HG02840 (cell line): ENCODE measurements around the gene CD6.

Source experiments
- ATAC-seq: cut with Tn5 transposase; IDR thresholded peaks from one replicate; pipeline ENCODE4 v1.9.1; 2021; ENCODE audit warnings: mild to moderate bottlenecking, moderate library complexity, moderate number of reproducible peaks; ENCODE audit not compliant: unreplicated experiment, low FRiP score

The CD6 gene, protein sequence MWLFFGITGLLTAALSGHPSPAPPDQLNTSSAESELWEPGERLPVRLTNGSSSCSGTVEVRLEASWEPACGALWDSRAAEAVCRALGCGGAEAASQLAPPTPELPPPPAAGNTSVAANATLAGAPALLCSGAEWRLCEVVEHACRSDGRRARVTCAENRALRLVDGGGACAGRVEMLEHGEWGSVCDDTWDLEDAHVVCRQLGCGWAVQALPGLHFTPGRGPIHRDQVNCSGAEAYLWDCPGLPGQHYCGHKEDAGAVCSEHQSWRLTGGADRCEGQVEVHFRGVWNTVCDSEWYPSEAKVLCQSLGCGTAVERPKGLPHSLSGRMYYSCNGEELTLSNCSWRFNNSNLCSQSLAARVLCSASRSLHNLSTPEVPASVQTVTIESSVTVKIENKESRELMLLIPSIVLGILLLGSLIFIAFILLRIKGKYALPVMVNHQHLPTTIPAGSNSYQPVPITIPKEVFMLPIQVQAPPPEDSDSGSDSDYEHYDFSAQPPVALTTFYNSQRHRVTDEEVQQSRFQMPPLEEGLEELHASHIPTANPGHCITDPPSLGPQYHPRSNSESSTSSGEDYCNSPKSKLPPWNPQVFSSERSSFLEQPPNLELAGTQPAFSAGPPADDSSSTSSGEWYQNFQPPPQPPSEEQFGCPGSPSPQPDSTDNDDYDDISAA

DNA sequence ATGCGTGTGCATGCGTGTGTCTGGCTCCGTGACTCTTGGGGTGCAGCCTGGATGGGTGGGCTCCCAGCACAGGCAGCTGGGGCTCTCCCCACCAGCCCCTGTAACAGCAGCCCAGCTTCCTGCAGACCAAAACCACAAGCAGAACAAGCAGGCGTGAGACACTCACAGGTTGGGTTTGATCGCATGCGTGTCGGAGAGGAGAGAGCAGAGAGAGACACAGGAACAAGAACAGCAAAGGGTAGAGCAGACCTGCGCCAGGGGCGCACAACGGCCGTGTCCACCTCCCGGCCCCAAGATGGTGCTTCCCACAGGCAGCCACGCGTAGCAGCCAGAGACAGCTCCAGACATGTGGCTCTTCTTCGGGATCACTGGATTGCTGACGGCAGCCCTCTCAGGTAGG is at the start of gene CD6:
Gene CD6 (plus strand): TSS at position 161 of the 400 bp plus-strand sequence. CDS start 186 bp downstream, at position 347.
- no peak for ATAC-seq

DNA sequence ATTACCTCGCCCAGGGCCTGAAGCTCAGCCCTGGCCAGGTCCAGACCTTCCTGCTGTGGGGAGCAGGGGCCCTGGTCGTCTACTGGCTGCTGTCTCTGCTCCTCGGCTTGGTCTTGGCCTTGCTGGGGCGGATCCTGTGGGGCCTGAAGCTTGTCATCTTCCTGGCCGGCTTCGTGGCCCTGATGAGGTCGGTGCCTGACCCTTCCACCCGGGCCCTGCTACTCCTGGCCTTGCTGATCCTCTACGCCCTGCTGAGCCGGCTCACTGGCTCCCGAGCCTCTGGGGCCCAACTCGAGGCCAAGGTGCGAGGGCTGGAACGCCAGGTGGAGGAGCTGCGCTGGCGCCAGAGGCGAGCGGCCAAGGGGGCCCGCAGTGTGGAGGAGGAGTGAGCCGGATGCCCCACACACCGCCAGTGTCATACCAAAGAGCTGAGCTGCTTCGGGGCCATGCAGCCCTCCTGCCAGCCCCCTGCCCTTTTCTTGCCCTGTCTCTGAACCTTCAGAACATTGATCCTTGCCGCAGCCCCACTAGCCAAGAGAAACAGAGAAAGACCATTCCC is 49.6 kb upstream of the CD6 start:
- no peak for ATAC-seq

- ATAC-seq, result no peak
Measured at GRCh38 chr11:60922906-60923305, 48.6 kb upstream of the CD6 start.

GRCh38 chr11:60923326-60923725 is 48.2 kb upstream of the CD6 start:
- ATAC-seq, result no peak

GRCh38 chr11:60923800-60924109 is 47.7 kb upstream of the CD6 start:
- no peak for ATAC-seq

DNA sequence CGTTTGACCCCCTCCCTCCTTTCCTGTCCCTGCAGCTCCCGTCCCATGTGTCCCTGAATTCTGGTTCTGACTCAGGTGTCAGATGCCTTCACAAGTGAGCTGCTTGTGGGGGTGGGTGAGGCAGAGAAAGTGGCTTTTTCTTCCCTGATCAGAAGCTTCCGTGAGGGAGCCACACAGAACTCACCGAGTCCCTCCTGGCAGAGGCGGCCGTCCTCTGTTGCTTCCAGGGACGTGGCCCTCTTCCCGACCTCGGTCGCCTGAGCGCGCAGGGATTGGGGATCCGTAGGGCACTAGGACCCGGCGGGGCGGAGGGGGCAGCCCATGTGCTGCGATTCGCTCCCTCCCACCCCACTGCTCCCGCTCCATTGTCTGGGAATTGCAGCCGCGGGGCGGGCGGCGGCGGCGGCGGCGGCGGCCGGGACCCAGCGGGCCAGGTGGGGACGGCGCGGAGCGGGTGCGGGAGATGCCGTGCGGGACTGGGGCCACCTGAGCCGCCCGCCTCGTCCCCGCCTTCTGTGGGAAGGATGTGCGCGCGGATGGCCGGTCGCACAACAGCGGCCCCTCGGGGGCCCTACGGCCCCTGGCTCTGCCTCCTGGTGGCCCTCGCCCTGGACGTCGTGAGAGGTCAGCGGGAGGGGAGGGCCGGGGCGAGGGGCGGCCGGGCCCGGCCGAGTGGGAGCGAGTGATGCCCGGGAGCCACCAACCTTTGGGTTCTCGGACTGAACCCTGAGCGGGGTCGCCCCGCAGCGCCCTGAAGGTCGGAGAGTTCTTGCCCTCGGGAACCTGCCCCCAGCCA is 47.2 kb upstream of the CD6 start, which contains the start of gene TMEM132A:
Gene TMEM132A (plus strand): TSS at position 351 of the 796 bp plus-strand sequence. CDS start 174 bp downstream, at position 525.
- no peak for ATAC-seq

DNA sequence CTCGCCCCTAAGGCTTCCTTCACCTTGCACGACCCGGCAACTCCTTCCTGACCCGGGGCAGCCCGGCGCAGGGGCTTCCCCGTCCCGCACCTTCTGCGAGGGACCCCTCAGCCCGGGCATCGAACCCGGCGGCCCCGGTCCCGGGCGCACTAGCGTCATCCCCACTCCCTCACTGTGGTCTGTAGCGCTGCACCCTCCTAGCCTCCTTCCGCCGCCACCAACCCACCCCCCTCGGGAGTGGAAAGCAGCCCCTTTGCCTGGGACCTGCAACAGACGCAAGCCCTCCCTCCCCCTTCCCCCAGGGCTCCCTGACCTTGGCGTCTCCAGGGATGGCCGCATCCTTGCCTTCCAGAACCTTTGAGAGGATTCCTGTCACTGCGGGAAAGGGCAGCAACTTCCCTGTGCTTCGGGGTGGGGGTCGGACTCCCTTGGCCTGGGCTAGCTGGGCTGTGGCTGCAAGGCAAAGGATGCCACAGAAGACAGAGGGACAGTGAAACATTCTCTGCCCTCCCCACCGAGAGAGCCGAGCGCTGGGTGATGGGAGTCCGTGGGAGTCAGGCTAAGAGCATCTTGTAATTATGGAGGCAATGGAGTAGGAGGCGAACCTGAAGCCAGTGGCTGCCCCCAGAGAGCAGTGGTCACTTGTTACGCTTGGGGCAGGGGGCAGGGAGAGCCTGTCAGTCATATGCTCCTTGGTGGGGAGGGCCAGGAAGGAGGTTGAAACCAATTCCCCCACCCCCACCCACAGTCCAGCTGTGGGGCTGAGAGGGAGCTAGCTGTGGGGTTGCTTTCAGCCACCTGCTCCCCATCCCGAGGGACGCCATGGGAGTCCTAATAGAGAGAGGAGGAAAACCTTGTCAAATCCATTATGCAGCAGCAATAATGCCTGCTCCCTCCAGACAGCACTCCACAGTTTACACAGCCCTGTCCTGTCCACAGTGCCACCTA is 46.3 kb upstream of the CD6 start:
- no peak for ATAC-seq

DNA sequence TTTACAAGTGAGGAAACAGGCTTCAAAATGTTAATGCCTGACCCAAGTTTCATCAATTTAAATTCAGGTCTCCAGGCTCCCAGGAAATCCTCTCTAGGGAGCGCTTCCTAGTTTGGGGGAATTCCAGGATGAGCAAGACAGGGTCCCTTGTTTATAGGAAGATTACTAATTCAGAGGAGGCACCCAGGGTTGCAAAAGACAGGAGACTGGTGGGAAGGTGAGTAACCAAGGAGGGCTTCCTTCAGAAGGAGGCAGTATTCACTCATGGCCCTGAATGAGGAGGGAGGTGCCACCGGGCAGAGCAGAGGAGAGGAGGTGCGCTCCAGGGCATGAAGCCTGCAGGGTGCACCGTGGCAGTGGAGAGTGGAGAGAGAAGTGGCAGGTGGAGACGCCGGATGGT is 45.6 kb upstream of the CD6 start:
- ATAC-seq, result no peak

DNA sequence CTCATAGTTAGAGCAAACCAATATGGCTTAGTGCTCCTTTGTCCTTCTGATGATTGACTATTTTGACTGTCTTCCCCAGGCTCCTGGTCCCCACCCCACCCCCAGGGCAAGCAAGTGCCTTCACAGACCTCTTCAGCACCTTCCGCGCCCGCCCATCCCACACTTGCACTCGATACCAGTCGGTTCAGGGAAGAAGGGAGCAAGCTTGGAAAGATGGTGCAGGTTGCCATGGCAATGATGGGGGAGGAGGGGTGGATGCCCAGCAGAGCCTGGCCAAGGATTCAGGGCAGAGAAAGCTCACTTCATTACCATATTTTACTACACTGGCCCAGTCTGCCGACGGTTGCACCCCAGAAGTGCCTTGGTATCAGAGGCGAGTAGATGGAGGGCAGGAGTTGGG is 45.0 kb upstream of the CD6 start:
- no peak for ATAC-seq

GRCh38 chr11:60927061-60927592 is 44.4 kb upstream of the CD6 start:
- no peak for ATAC-seq

GRCh38 chr11:60927600-60927999 is 43.9 kb upstream of the CD6 start:
- ATAC-seq, result no peak

GRCh38 chr11:60928563-60929001 is 42.9 kb upstream of the CD6 start:
- ATAC-seq, result no peak

DNA sequence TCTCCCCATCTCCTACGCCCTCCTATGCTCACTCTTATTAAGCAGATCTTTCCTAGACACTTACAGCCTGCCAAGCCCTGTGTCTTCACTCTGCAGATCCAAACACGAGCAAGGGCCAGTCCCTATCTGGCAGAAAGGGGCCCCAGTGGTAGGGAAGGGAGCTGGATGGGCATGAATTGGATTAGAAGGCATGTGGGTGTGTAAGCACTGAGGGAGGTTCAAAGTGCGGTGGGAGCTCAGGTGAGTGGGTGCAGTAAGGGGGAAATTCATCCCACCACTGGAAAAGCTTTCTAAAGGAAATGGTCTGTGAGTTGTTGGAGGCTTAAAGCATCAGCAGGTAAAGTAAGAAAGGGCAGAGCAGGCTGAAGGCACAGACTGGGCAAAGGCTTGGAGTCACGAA is 41.7 kb upstream of the CD6 start:
- ATAC-seq, result no peak

- no peak for ATAC-seq
Measured at GRCh38 chr11:60930394-60930793, 41.1 kb upstream of the CD6 start.

DNA sequence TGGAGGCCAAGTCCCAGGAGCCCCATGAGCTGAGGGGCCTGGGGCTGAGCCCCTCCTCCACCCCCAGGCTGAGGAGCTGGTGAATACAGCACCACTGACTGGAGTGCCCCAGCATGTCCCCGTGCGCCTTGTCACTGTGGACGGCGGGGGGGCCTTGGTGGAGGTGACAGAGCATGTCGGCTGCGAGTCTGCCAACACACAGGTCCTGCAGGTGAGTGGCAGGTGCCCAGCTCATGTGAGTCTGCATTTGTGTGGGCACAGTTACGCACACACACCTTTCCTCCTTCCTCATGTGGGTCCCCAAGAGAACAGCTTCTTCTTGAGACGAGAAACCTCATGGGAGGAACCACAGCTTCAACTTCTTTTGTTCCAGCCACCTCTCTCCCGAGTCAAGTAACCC is 39.6 kb upstream of the CD6 start:
- ATAC-seq, result no peak

DNA sequence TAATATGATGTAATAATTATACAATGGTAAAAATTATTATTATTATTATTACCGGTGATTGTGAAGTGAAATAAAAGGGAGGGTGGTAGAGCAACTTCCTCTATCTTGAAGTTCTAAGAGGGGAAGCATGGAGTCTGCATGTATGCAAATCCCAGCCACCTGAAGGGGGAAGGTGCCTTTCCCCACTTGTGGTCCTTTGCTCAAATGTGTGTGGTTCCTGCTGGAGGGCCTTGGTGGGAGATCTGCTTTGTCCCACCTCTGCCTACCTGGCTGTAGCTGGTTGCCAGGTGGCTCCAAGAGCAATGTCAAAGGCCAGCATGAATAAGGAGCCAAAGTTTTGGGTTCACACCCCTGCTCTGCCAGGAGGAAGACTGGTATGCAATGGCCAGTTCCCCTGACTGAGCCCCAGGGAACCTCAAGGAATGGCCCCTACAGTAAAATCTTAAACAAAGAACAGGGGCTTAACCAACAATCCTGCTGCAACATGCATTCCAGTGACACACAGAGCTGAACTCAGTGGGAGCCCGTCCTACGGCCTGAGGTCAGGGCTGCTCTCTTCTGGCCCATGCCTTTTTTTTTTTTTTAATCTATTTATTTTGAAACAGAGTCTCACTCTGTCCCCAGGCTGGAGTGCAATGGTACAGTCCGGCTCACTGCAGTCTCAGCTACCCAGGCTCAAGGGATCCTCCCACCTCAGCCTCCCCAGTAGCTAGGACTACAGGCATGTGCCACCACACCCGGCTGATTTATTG is 38.7 kb upstream of the CD6 start:
- ATAC-seq, result no peak

- no peak for ATAC-seq
Measured at GRCh38 chr11:60933416-60934123, 37.9 kb upstream of the CD6 start.

DNA sequence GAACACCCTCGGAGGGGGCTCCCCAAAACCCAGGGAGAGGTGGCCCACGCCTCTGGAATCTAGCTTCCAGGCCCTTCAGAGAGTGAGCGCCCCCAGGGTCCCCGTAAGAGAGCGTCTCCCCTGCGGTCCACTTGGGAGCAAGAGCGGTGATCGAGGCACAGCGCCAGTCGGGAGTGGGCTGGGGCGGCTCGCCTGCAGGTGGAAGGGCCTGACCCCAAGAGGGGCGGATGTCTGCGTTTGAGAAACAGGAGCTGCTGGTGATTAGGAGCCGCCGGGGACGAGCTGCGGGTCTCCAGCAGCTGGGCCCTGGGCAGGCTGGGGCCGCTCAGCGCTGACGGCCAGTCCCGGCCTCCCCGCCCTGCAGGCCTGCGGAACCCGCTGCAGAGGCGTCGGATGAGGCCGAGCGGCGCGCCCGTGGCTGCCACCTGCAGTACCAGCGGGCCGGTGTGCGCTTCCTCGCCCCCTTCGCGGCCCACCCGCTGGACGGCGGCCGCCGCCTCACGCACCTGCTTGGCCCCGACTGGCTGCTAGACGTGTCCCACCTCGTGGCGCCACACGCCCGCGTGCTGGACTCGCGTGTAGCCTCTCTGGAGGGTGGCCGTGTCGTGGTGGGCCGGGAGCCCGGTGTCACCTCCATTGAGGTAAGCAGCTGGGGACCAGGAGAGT is 37.2 kb upstream of the CD6 start:
- no peak for ATAC-seq
